Keratinocyte (primary cell): ENCODE results near the gene PPP2R5C. TPM values are rescaled to one million over a fixed set of nuclear protein-coding genes. Genes with fewer than 3 reads are reported as not detected.

Experiments
- DNase-seq: peaks from one replicate; pipeline ENCODE4 v3.0.0-alpha.2; 2011; ENCODE audit warnings: low read depth, missing footprints, low spot score
- FAIRE-seq: peaks from 2 replicates; lab custom pipeline; 2011; peaks lifted over from hg19 to GRCh38; lab: Jason Lieb, UNC
- H2AFZ ChIP-seq: 2 replicates; pipeline ENCODE4 v1.6.0; 2012; ENCODE audit warnings: low read length, control low read depth, inconsistent platforms; ENCODE audit not compliant: control insufficient read depth
- H3K27ac ChIP-seq: 2 replicates; pipeline ENCODE4 v1.5.1; 2011; ENCODE audit warnings: low read length; ENCODE audit not compliant: control insufficient read depth, insufficient read depth
- H3K27me3 ChIP-seq: 3 replicates; pipeline ENCODE4 v1.6.0; 2011; ENCODE audit warnings: low read length; ENCODE audit not compliant: control insufficient read depth, insufficient read depth; ENCODE audit errors: extremely low read depth
- H3K36me3 ChIP-seq, 2 experiments: 2 replicates in 1 of 2; 3 replicates in 1 of 2; pipeline ENCODE4 v1.5.1; 2011; ENCODE audit warnings: low read length in 2 of 2, mild to moderate bottlenecking in 1 of 2; ENCODE audit not compliant: control insufficient read depth in 2 of 2, insufficient read depth in 2 of 2; ENCODE audit errors: extremely low read depth in 1 of 2
- H3K4me1 ChIP-seq: 3 replicates; pipeline ENCODE4 v1.5.1; 2011; ENCODE audit warnings: low read length; ENCODE audit not compliant: control insufficient read depth, insufficient read depth; ENCODE audit errors: extremely low read depth
- H3K4me2 ChIP-seq: 3 replicates; pipeline ENCODE4 v1.6.0; 2011; ENCODE audit warnings: low read depth, low read length; ENCODE audit not compliant: control insufficient read depth, insufficient read depth; ENCODE audit errors: extremely low read depth
- H3K4me3 ChIP-seq, 3 experiments: fragments of 200-600 bp in 1 of 3; sonication (generic) in 1 of 3; 2 replicates in 2 of 3; 3 replicates in 1 of 3; pipeline ENCODE4 v1.5.1; 2011 to 2016; ENCODE audit warnings: low read length in 3 of 3, mild to moderate bottlenecking in 3 of 3, control low read depth in 2 of 3, inconsistent platforms in 1 of 3, low read depth in 1 of 3, mixed read lengths in 1 of 3, mixed run types in 1 of 3, moderate library complexity in 1 of 3; ENCODE audit not compliant: control insufficient read depth in 2 of 3, insufficient read depth in 2 of 3; ENCODE audit errors: extremely low read depth in 1 of 3
- H3K79me2 ChIP-seq: 2 replicates; pipeline ENCODE4 v1.6.0; 2012; ENCODE audit warnings: low read length; ENCODE audit not compliant: control insufficient read depth, insufficient read depth
- H3K9ac ChIP-seq: 3 replicates; pipeline ENCODE4 v1.6.0; 2011; ENCODE audit warnings: low read length; ENCODE audit not compliant: control insufficient read depth, insufficient read depth; ENCODE audit errors: extremely low read depth
- H3K9me1 ChIP-seq: 3 replicates; pipeline ENCODE4 v1.6.0; 2011; ENCODE audit warnings: low read length; ENCODE audit not compliant: control insufficient read depth, insufficient read depth; ENCODE audit errors: extremely low read depth
- H3K9me3 ChIP-seq: 2 replicates; pipeline ENCODE4 v1.5.1; 2012; ENCODE audit warnings: low read depth, low read length; ENCODE audit not compliant: control insufficient read depth
- H4K20me1 ChIP-seq: 3 replicates; pipeline ENCODE4 v1.6.0; 2011; ENCODE audit warnings: low read length; ENCODE audit not compliant: control insufficient read depth, insufficient read depth; ENCODE audit errors: extremely low read depth
- EZH2 ChIP-seq: IDR thresholded peaks from one replicate; pipeline ENCODE4 v1.6.1; 2012; ENCODE audit warnings: inconsistent platforms, mild to moderate bottlenecking, low read length, moderate library complexity
- dilution Hi-C: fragments of 300-500 bp; cut with MboI; formaldehyde crosslinking; loops from one replicate; pipeline ENCODE4 v1.7.0; 2020; ENCODE audit warnings: low sequenced_read_pairs; ENCODE audit not compliant: extremely low pct_ligation_motif_present
- polyA plus RNA-seq, 5 experiments: library from polyadenylated mRNA; depleted of rRNA in 3 of 5; stranded (reverse) in 3 of 5; stranded (forward) in 1 of 5; unstranded in 1 of 5; fragments of >200 nt; gene quantifications; 1 replicate in 1 of 5; 2 replicates in 3 of 5; 3 replicates in 1 of 5; pipeline versions ENCODE4 v1.2.1 to v1.2.3, GENCODE V29; 2011 to 2012; ENCODE audit warnings: missing spikeins in 2 of 5, low read depth in 1 of 5, low replicate concordance in 1 of 5
- TF ChIP-seq, protein P1 (sequence below), 3 experiments: IDR thresholded peaks in 1 of 3; conservative IDR thresholded peaks in 1 of 3; optimal IDR thresholded peaks in 1 of 3; 2 replicates in 2 of 3; 3 replicates in 1 of 3; pipeline versions ENCODE3 to v1.5.1; 2011; ENCODE audit warnings: low read length in 3 of 3, mild to moderate bottlenecking in 3 of 3, moderate library complexity in 2 of 3, control low read depth in 1 of 3, inconsistent platforms in 1 of 3; ENCODE audit not compliant: insufficient read depth in 2 of 3; ENCODE audit errors: extremely low read depth in 1 of 3

The PPP2R5C gene
- polyA plus RNA-seq, 1 donor (not counting 4 experiments of a cell fraction or from before 2014, with no cell fraction given): 105 TPM

DNA sequence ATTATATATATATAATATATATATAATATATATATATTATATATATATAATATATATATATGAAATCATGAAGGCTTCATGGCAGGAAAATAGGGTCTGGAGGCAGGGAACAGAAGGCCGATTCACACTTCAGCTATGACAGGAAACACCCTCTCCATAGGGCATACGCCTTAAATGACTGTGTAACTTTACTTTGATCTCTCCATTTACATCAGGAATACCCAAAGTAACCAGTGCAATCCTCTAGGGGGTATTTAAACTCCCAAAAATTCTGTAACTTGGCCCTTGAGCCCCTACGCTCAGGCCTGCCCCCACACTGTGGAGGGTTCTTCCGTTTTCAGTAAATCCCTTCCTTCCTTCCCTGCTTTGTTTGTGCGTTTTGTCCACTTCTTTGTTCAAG, 40.4 kb upstream of the PPP2R5C start:
- no peak overlapping the region for H3K4me2 ChIP-seq
- no peak for FAIRE-seq
- H3K27ac ChIP-seq: no peak overlapping the region
- no peaks in the 10 kb centered on the region for H3K27me3 ChIP-seq
- DNase-seq: no peak
- H3K4me1 ChIP-seq: peaks cover 7% of the 10 kb centered on the region
- H3K9ac ChIP-seq: no peak overlapping the region
- H3K4me3 ChIP-seq: no peak overlapping the region
- dilution Hi-C loops: no loop called here
- no peak overlapping the region for H2AFZ ChIP-seq
- no peaks in the 10 kb centered on the region for H4K20me1 ChIP-seq
- H3K9me1 ChIP-seq: no peaks in the 10 kb centered on the region
- no peak for TF ChIP-seq EZH2
- TF ChIP-seq, protein P1, sequence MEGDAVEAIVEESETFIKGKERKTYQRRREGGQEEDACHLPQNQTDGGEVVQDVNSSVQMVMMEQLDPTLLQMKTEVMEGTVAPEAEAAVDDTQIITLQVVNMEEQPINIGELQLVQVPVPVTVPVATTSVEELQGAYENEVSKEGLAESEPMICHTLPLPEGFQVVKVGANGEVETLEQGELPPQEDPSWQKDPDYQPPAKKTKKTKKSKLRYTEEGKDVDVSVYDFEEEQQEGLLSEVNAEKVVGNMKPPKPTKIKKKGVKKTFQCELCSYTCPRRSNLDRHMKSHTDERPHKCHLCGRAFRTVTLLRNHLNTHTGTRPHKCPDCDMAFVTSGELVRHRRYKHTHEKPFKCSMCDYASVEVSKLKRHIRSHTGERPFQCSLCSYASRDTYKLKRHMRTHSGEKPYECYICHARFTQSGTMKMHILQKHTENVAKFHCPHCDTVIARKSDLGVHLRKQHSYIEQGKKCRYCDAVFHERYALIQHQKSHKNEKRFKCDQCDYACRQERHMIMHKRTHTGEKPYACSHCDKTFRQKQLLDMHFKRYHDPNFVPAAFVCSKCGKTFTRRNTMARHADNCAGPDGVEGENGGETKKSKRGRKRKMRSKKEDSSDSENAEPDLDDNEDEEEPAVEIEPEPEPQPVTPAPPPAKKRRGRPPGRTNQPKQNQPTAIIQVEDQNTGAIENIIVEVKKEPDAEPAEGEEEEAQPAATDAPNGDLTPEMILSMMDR (optimal IDR thresholded peaks at IDR 0.05 in 1 of 3, IDR thresholded peaks at IDR 0.05 in 1 of 3, conservative IDR thresholded peaks at IDR 0.05 in 1 of 3; ENCODE audit: extremely low read depth in 1 of 3, insufficient read depth in 2 of 3, low read length in 3 of 3): no peak
- no peaks in the 10 kb centered on the region for H3K36me3 ChIP-seq
- no peaks in the 10 kb centered on the region for H3K9me3 ChIP-seq
- no peaks in the 10 kb centered on the region for H3K79me2 ChIP-seq

GRCh38 chr14:101721951-101722661, 39.4 kb upstream of the PPP2R5C start:
- no peaks in the 10 kb centered on the region for H3K27me3 ChIP-seq
- H3K27ac ChIP-seq: no peak overlapping the region
- no peak overlapping the region for H3K4me2 ChIP-seq
- H3K36me3 ChIP-seq: no peaks in the 10 kb centered on the region
- H3K9ac ChIP-seq: no peak overlapping the region
- H4K20me1 ChIP-seq: no peaks in the 10 kb centered on the region
- peak overlapping the region; percentile 64 for H2AFZ ChIP-seq
- no peaks in the 10 kb centered on the region for H3K9me3 ChIP-seq
- FAIRE-seq (peak; percentile 9), DNase-seq (no peak)
- TF ChIP-seq, protein P1 (optimal IDR thresholded peaks at IDR 0.05 in 1 of 3, IDR thresholded peaks at IDR 0.05 in 1 of 3, conservative IDR thresholded peaks at IDR 0.05 in 1 of 3; ENCODE audit: extremely low read depth in 1 of 3, insufficient read depth in 2 of 3, low read length in 3 of 3): no peak
- TF ChIP-seq EZH2: no peak
- no peak overlapping the region for H3K4me3 ChIP-seq
- peaks cover 7% of the 10 kb centered on the region for H3K4me1 ChIP-seq
- H3K9me1 ChIP-seq: no peaks in the 10 kb centered on the region
- no peaks in the 10 kb centered on the region for H3K79me2 ChIP-seq
- dilution Hi-C loops: no loop called here
